Fibroblast of the aortic adventitia (primary cell): ENCODE measurements around the gene IL17A. TPM values are rescaled to one million over a fixed set of nuclear protein-coding genes. Genes with fewer than 3 reads are reported as not detected.

Source experiments
- DNase-seq: peaks from one replicate; pipeline ENCODE4 v3.0.0-alpha.2; 2010; ENCODE audit warnings: low read depth
- H3K4me3 ChIP-seq: 2 replicates; pipeline ENCODE4 v1.5.1; 2011; ENCODE audit warnings: low read depth, mild to moderate bottlenecking, control low read depth, low read length, moderate library complexity
- total RNA-seq: library from RNA; depleted of rRNA; stranded (reverse); fragments of >200 nt; gene quantifications from 2 replicates; pipeline ENCODE4 v1.2.3, GENCODE V29; 2012; ENCODE audit warnings: low replicate concordance
- TF ChIP-seq, protein P1 (sequence below): IDR thresholded peaks from 2 replicates; pipeline ENCODE4 v1.5.1; 2011; ENCODE audit warnings: mild to moderate bottlenecking, low read length, control low read depth, inconsistent platforms; ENCODE audit not compliant: insufficient read depth

The IL17A gene
- total RNA-seq, 1 donor, result not detected

DNA sequence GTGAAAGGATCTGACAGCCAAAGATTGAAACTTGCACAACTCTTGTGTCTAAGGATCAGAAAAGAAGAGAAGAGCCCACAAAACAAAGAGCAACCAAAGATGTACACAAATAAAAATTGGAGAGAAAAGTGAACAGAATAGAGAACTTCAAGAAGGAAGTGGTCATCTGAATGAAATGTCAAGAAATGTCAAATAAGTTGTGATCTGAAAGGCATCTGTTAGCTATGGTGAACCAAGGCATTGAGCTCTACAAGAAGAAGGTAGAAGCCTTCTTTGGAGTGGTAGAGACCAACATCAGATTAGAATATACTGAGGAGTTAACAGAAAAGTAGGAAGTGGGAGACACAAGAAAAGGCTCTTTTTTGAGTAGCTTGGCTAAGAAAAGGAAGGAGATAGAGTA lies 29.6 kb downstream of the IL17A start:
- no peak overlapping the region for H3K4me3 ChIP-seq
- no peak for DNase-seq
- TF ChIP-seq, protein P1, sequence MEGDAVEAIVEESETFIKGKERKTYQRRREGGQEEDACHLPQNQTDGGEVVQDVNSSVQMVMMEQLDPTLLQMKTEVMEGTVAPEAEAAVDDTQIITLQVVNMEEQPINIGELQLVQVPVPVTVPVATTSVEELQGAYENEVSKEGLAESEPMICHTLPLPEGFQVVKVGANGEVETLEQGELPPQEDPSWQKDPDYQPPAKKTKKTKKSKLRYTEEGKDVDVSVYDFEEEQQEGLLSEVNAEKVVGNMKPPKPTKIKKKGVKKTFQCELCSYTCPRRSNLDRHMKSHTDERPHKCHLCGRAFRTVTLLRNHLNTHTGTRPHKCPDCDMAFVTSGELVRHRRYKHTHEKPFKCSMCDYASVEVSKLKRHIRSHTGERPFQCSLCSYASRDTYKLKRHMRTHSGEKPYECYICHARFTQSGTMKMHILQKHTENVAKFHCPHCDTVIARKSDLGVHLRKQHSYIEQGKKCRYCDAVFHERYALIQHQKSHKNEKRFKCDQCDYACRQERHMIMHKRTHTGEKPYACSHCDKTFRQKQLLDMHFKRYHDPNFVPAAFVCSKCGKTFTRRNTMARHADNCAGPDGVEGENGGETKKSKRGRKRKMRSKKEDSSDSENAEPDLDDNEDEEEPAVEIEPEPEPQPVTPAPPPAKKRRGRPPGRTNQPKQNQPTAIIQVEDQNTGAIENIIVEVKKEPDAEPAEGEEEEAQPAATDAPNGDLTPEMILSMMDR, result no peak

DNA sequence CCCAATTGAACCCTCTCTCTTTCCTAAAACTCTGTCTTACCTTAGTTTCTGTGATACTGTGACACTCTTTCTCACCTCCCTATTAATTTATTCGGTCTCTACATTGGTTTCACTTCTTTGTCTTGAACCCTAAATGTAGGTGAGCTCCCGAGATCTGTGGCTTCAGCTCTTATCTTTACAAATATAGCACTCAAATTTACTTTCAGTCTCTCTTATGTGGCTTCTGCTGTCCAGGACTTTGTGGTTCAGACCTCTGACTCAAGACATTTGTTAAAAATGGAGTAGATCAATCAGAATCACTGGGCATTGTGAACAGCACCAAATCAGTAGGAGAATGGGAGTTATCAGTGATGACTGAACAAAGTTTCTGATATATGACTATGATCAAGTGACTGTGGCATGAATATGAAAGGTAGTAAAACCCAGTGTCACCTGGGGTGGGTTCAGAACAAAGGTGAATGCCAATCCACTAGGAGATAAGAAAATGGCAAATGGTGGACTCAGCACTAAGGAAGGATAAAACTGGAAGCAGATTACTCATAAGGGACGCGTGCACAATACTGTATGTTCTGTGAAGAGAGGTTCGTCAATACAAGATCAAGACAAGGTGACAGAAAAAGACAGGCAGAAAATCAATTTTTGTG lies 30.9 kb downstream of the IL17A start:
- TF ChIP-seq, protein P1, result no peak
- H3K4me3 ChIP-seq, result no peak overlapping the region
- no peak for DNase-seq

DNA sequence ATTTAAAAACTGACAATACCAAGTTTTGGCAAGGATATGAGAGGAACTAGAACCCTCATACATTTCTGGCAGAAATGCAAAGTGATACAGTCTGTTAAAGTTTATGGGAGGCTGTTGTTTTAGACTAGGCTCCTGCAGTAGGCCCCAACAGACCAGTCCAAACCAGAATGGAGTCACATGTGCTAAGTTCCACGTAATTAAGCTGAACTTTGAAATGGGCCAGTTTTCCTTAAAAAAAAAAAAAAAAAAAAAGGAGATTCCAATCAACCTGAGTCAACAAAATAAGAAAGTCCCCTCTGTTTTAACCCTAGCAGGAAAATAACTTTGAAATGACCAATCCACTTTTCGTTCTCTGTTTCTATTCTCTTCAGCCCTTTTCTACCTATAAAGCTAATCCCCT lies 31.6 kb downstream of the IL17A start:
- H3K4me3 ChIP-seq, result no peak overlapping the region
- DNase-seq, result no peak
- TF ChIP-seq, protein P1, result no peak

DNA sequence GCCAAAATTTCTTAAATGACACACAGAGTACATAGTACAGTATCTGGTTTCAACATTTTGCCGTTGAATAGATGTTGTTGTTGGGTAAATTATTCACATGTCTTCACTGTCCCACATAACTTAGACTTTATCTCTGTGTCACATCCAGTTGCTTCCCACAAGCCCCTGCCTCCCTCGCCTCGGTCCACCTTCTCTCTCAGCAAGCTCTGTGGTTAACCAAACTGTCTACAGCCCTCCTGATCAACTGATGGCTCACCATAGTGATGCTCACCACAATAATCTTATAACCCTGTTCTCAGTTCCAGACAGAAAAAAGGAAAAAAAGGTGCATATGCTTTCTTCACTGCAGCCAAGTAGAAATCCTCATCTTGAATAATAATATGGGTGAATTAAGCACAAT lies 35.1 kb downstream of the IL17A start:
- no peak for DNase-seq
- H3K4me3 ChIP-seq, result no peak overlapping the region
- TF ChIP-seq, protein P1, result no peak

DNA sequence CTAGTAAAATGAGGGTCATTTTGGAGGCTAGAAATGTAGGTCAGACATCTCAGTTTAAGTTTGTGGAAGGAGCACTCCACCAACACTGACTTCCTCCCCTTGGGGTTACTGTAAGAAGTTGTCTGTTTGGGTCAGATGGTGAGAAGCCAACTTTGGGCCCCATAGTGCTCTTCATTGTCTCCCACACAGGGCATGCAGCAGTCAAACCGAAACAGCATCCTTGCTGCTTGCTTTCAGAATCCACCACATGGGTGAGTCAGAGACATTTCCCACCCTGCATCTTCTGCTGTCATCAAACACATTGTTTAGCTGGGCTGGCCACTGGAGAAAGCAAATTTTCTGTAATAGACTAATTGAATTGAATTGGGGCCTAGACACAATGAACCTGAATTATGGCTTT lies 41.3 kb downstream of the IL17A start:
- H3K4me3 ChIP-seq, result no peak overlapping the region
- TF ChIP-seq, protein P1, result no peak
- no peak for DNase-seq

DNA sequence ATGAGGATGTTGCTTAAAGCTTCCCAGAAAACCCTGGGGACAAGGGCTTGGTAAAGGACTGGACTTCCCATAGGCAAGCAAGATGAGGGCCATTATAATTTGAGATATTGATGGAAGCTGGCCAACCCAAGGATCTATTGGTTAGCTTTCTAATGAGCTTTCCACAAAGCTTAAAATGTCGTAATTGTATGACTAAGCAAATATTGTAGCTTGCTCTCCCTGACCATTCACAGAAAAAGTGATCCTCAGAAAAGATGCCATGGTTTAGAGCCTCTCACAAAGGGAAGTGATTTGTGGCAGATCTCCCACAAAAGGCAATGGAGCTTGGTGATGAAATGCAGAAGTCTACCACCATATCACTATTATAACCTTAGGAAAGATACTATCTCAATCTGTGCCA lies 44.5 kb downstream of the IL17A start:
- no peak overlapping the region for H3K4me3 ChIP-seq
- TF ChIP-seq, protein P1, result no peak
- no peak for DNase-seq

DNA sequence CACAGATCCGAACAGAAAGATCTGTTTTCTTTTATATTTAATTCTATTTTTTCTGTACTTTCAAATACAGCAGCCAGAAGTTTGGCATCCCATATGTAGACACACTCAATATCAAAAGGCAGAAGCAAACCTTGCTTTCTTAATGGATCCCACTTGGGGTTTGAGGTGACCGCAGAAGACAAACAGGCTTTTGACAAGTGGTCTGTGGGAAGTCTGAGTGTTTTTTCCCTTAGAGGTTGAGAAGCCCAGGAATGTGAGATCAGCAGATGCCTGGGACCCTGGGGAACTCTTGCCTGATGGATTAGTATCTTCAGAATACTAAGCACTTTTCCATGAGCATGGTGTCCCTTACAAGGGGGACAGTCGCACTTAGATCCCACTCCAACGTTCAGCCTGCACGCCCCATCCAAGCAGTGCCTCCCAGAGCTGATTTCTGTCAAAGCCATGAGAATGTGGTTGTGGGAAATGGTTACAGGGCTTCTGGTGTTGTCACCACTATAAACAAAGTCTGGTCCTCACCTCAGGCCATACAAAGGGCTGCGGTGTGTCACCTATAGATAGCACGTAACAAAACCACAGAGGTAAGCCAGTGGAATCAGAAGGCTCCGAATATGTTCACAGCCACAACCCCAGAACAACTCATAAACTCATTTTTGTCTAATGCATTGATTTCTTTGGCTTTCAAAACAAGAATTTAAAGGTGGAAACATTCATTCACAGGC lies 45.4 kb downstream of the IL17A start:
- no peak for DNase-seq
- H3K4me3 ChIP-seq, result no peak overlapping the region
- TF ChIP-seq, protein P1, result no peak
